Measurements from ENCODE around the gene FLACC1.

DNA sequence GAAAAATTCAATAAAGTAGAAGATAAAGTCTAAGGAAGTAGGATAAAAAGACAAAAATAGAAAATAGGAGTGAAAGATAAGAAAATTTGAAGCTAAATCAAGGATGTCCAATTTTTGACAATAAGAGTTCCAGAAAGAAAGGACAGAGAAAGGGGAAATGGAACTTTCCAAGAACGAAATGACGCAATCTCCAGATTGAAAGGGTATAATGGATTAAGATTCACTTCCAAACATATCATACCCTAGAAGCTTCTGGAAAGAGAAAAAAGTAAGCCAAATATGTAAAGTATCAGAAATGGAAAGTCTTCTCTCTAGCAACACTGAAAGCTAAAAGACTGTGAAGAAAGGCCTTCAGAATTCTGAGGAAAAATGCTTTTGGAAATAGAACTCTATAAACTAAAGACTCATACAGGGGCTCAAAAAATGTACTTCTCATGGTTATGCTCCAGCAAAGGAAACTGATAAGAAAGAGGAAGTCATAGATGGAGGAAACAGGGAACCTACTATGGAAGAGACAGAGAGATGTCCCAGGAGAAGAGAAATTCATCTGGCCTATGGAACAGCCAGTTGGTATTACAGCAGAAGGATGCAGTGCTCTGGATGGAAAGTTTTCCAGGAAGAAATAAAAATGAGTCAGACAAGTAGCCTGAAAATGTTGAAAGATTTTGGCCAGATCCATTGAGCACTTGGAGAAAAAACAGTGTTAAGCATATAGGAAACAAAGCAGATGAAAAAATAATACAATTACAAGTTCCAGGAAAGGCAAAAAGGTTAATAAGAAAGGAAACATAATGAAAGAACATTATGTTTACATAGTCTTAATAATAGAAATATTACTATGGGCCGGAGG is 76.7 kb downstream of the FLACC1 start:
- TF ChIP-seq RAD21 (IDR thresholded peaks at IDR 0.05) (no peak), SP1 (IDR thresholded peaks at IDR 0.05) (no peak), RXRA (IDR thresholded peaks at IDR 0.05) (no peak), YY1 (IDR thresholded peaks at IDR 0.05) (no peak), FOXA1 (IDR thresholded peaks at IDR 0.05) (no peak), NR2F2 (IDR thresholded peaks at IDR 0.05) (no peak)
- TF ChIP-seq, protein P1, sequence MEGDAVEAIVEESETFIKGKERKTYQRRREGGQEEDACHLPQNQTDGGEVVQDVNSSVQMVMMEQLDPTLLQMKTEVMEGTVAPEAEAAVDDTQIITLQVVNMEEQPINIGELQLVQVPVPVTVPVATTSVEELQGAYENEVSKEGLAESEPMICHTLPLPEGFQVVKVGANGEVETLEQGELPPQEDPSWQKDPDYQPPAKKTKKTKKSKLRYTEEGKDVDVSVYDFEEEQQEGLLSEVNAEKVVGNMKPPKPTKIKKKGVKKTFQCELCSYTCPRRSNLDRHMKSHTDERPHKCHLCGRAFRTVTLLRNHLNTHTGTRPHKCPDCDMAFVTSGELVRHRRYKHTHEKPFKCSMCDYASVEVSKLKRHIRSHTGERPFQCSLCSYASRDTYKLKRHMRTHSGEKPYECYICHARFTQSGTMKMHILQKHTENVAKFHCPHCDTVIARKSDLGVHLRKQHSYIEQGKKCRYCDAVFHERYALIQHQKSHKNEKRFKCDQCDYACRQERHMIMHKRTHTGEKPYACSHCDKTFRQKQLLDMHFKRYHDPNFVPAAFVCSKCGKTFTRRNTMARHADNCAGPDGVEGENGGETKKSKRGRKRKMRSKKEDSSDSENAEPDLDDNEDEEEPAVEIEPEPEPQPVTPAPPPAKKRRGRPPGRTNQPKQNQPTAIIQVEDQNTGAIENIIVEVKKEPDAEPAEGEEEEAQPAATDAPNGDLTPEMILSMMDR (IDR thresholded peaks at IDR 0.05; ENCODE audit: low read depth, low read length, missing input control): no peak
- TF ChIP-seq, protein P2, sequence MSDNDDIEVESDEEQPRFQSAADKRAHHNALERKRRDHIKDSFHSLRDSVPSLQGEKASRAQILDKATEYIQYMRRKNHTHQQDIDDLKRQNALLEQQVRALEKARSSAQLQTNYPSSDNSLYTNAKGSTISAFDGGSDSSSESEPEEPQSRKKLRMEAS (IDR thresholded peaks at IDR 0.05): no peak
- TF ChIP-seq, protein P3, sequence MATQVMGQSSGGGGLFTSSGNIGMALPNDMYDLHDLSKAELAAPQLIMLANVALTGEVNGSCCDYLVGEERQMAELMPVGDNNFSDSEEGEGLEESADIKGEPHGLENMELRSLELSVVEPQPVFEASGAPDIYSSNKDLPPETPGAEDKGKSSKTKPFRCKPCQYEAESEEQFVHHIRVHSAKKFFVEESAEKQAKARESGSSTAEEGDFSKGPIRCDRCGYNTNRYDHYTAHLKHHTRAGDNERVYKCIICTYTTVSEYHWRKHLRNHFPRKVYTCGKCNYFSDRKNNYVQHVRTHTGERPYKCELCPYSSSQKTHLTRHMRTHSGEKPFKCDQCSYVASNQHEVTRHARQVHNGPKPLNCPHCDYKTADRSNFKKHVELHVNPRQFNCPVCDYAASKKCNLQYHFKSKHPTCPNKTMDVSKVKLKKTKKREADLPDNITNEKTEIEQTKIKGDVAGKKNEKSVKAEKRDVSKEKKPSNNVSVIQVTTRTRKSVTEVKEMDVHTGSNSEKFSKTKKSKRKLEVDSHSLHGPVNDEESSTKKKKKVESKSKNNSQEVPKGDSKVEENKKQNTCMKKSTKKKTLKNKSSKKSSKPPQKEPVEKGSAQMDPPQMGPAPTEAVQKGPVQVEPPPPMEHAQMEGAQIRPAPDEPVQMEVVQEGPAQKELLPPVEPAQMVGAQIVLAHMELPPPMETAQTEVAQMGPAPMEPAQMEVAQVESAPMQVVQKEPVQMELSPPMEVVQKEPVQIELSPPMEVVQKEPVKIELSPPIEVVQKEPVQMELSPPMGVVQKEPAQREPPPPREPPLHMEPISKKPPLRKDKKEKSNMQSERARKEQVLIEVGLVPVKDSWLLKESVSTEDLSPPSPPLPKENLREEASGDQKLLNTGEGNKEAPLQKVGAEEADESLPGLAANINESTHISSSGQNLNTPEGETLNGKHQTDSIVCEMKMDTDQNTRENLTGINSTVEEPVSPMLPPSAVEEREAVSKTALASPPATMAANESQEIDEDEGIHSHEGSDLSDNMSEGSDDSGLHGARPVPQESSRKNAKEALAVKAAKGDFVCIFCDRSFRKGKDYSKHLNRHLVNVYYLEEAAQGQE (IDR thresholded peaks at IDR 0.05): no peak
